Stomach smooth muscle (tissue), 2 donors: ENCODE data around the gene REST.
"Not testable (repeated sequence)": the region's sequence is repeated elsewhere in the genome, so short reads cannot be mapped to it uniquely, and the experiment has no call there.

Source experiments
- H3K27ac ChIP-seq: one replicate; pipeline ENCODE4 v1.7.0; 2013; ENCODE audit warnings: mild to moderate bottlenecking, low read length, inconsistent platforms
- H3K27me3 ChIP-seq, 2 donors: one replicate each; pipeline ENCODE4 v1.7.0; 2013; ENCODE audit warnings: low read length in 2 of 2; ENCODE audit not compliant: insufficient read depth in 2 of 2, control insufficient read depth in 1 of 2
- H3K36me3 ChIP-seq, 2 donors: one replicate each; pipeline ENCODE4 v1.7.0; 2013; ENCODE audit warnings: low read length in 2 of 2; ENCODE audit not compliant: control insufficient read depth in 2 of 2, insufficient read depth in 2 of 2
- H3K4me1 ChIP-seq: one replicate; pipeline ENCODE4 v1.7.0; 2013; ENCODE audit warnings: low read length; ENCODE audit not compliant: control insufficient read depth, insufficient read depth
- H3K4me3 ChIP-seq, 2 donors: one replicate each; pipeline ENCODE4 v1.7.0; 2013; ENCODE audit warnings: low read length in 2 of 2
- H3K9ac ChIP-seq, 2 donors: one replicate each; pipeline ENCODE4 v1.7.0; 2013; ENCODE audit warnings: low read length in 2 of 2, mild to moderate bottlenecking in 1 of 2
- H3K9me3 ChIP-seq, 2 donors: one replicate each; pipeline ENCODE4 v1.7.0; 2013; ENCODE audit warnings: low read length in 2 of 2; ENCODE audit not compliant: control insufficient read depth in 2 of 2
- donor health status: healthy.
- donor health status: Pancreatic carcinoma.

REST gene

GRCh38 chr4:56880572-56880971 is 27.1 kb upstream of the REST start:
- no peak overlapping the region for H3K9ac ChIP-seq
- no peaks in the 10 kb centered on the region for H3K36me3 ChIP-seq
- H3K27ac ChIP-seq, result no peak overlapping the region
- H3K27me3 ChIP-seq, result no peaks in the 10 kb centered on the region
- no peak overlapping the region for H3K4me3 ChIP-seq
- H3K4me1 ChIP-seq, result no peaks in the 10 kb centered on the region
- no peaks in the 10 kb centered on the region for H3K9me3 ChIP-seq

GRCh38 chr4:56884511-56884910 is 23.2 kb upstream of the REST start:
- H3K9ac ChIP-seq, H3K4me3 ChIP-seq, H3K4me1 ChIP-seq, H3K27ac ChIP-seq, H3K9me3 ChIP-seq, H3K36me3 ChIP-seq, H3K27me3 ChIP-seq: not testable (repeated sequence)

- H3K27me3 ChIP-seq, result no peaks in the 10 kb centered on the region
- no peak overlapping the region for H3K4me3 ChIP-seq
- no peaks in the 10 kb centered on the region for H3K4me1 ChIP-seq
Observed at GRCh38 chr4:56892691-56893090, 15.0 kb upstream of the REST start.

GRCh38 chr4:56897842-56898241 is 9.9 kb upstream of the REST start:
- H3K27ac ChIP-seq, H3K36me3 ChIP-seq, H3K9ac ChIP-seq, H3K27me3 ChIP-seq, H3K4me3 ChIP-seq, H3K9me3 ChIP-seq, H3K4me1 ChIP-seq: not testable (repeated sequence)

More at GRCh38 chr4:56892691-56893090, 15.0 kb upstream of the REST start:
- Histone ChIP-seq H3K36me3 (no peaks in the 10 kb centered on the region), H3K9me3 (no peaks in the 10 kb centered on the region), H3K9ac (no peak overlapping the region), H3K27ac (no peak overlapping the region)

GRCh38 chr4:56900186-56900585 is 7.5 kb upstream of the REST start:
- not testable (repeated sequence) for H3K4me3 ChIP-seq, H3K4me1 ChIP-seq, H3K27ac ChIP-seq, H3K27me3 ChIP-seq, H3K36me3 ChIP-seq, H3K9ac ChIP-seq, H3K9me3 ChIP-seq

GRCh38 chr4:56902703-56903102 is 5.0 kb upstream of the REST start:
- H3K9me3 ChIP-seq, result no peaks in the 10 kb centered on the region
- no peaks in the 10 kb centered on the region for H3K27me3 ChIP-seq
- H3K27ac ChIP-seq, result no peak overlapping the region
- H3K36me3 ChIP-seq, result no peaks in the 10 kb centered on the region
- no peak overlapping the region for H3K4me3 ChIP-seq
- H3K4me1 ChIP-seq, result peaks cover 4% of the 10 kb centered on the region
- no peak overlapping the region for H3K9ac ChIP-seq

GRCh38 chr4:56905796-56906195 is 1.9 kb upstream of the REST start:
- Histone ChIP-seq H3K9me3 (no peaks in the 10 kb centered on the region), H3K9ac (no peak overlapping the region), H3K36me3 (no peaks in the 10 kb centered on the region), H3K4me3 (no peak overlapping the region), H3K27me3 (no peaks in the 10 kb centered on the region), H3K4me1 (peaks cover 16% of the 10 kb centered on the region), H3K27ac (no peak overlapping the region)

GRCh38 chr4:56906489-56907393 is 959 bp upstream of the REST start:
- H3K27me3 ChIP-seq, result no peaks in the 10 kb centered on the region
- peaks cover 19% of the 10 kb centered on the region for H3K4me1 ChIP-seq
- H3K9ac ChIP-seq, result peak overlapping the region in 1 of 2 donors; percentile 43
- H3K27ac ChIP-seq, result no peak overlapping the region
- peak overlapping the region; percentile 55 to 93 for H3K4me3 ChIP-seq
- no peaks in the 10 kb centered on the region for H3K9me3 ChIP-seq
- H3K36me3 ChIP-seq, result peaks cover 0 to 4% of the 10 kb centered on the region in 2 donors

GRCh38 chr4:56908206-56909085 is 746 bp downstream of the REST start:
- H3K36me3 ChIP-seq, result peaks cover 0 to 4% of the 10 kb centered on the region in 2 donors
- peaks cover 19% of the 10 kb centered on the region for H3K4me1 ChIP-seq
- H3K9ac ChIP-seq, result peak overlapping the region; percentile 71 to 73

GRCh38 chr4:56909086-56909894 is 1.6 kb downstream of the REST start:
- Histone ChIP-seq H3K9me3 (no peaks in the 10 kb centered on the region), H3K36me3 (peaks cover 0 to 4% of the 10 kb centered on the region in 2 donors), H3K27me3 (no peaks in the 10 kb centered on the region), H3K4me1 (peaks cover 19% of the 10 kb centered on the region), H3K9ac (peak overlapping the region; percentile 71 to 73), H3K4me3 (peak overlapping the region; percentile 86 to 93), H3K27ac (peak overlapping the region; percentile 76)

More at GRCh38 chr4:56908206-56909085, 746 bp downstream of the REST start:
- Histone ChIP-seq H3K27ac (peak overlapping the region; percentile 76), H3K9me3 (no peaks in the 10 kb centered on the region), H3K4me3 (peak overlapping the region; percentile 86 to 93), H3K27me3 (no peaks in the 10 kb centered on the region)
